Fibroblast of lung (primary cell): ENCODE results near the gene HPDL. TPM values are rescaled to one million over a fixed set of nuclear protein-coding genes. Genes with fewer than 3 reads are reported as not detected.

Experiments
- DNase-seq, 2 donors: peaks; one replicate each; pipeline versions ENCODE4 v3.0.0 to v3.0.0-alpha.2; 2010; ENCODE audit warnings: low read depth in 2 of 2
- H2AFZ ChIP-seq: 2 replicates; pipeline ENCODE4 v1.5.1; 2012; ENCODE audit warnings: low read length, control low read depth, inconsistent platforms
- H3K27ac ChIP-seq: 2 replicates; pipeline ENCODE4 v1.5.1; 2011; ENCODE audit warnings: low read length, control low read depth; ENCODE audit not compliant: insufficient read depth
- H3K27me3 ChIP-seq: 2 replicates; pipeline ENCODE4 v1.5.1; 2011; ENCODE audit warnings: mild to moderate bottlenecking, low read length; ENCODE audit not compliant: control insufficient read depth, insufficient read depth
- H3K36me3 ChIP-seq: 2 replicates; pipeline ENCODE4 v1.5.1; 2011; ENCODE audit warnings: low read length; ENCODE audit not compliant: control insufficient read depth, insufficient read depth
- H3K4me1 ChIP-seq: 2 replicates; pipeline ENCODE4 v1.5.1; 2011; ENCODE audit warnings: low read length; ENCODE audit not compliant: control insufficient read depth, insufficient read depth; ENCODE audit errors: extremely low read depth
- H3K4me2 ChIP-seq: 2 replicates; pipeline ENCODE4 v1.5.1; 2011; ENCODE audit warnings: low read length, control low read depth; ENCODE audit not compliant: insufficient read depth; ENCODE audit errors: extremely low read depth
- H3K4me3 ChIP-seq, 4 experiments: fragments of 200-600 bp in 1 of 4; sonication (generic) in 1 of 4; replicated peaks in 1 of 4; 2 replicates each; pipeline ENCODE4 v1.5.1; 2011 to 2016; ENCODE audit warnings: low read length in 4 of 4, low read depth in 3 of 4, mild to moderate bottlenecking in 3 of 4, control low read depth in 2 of 4, inconsistent platforms in 1 of 4, mixed read lengths in 1 of 4; ENCODE audit not compliant: insufficient read depth in 1 of 4; ENCODE audit errors: control extremely low read depth in 1 of 4
- H3K79me2 ChIP-seq: 2 replicates; pipeline ENCODE4 v1.5.1; 2012; ENCODE audit warnings: mild to moderate bottlenecking, low read length, inconsistent platforms; ENCODE audit not compliant: control insufficient read depth, insufficient read depth
- H3K9ac ChIP-seq: 2 replicates; pipeline ENCODE4 v1.5.1; 2011; ENCODE audit warnings: mild to moderate bottlenecking, low read length, control low read depth; ENCODE audit not compliant: insufficient read depth
- H3K9me3 ChIP-seq: 2 replicates; pipeline ENCODE4 v1.5.1; 2012; ENCODE audit warnings: low read depth, low read length; ENCODE audit not compliant: control insufficient read depth, insufficient read depth
- H4K20me1 ChIP-seq: 2 replicates; pipeline ENCODE4 v1.5.1; 2011; ENCODE audit warnings: low read length; ENCODE audit not compliant: control insufficient read depth, insufficient read depth; ENCODE audit errors: extremely low read depth
- CTCF ChIP-seq, 2 donors: IDR thresholded peaks in 1 of 2; conservative IDR thresholded peaks in 1 of 2; 1 replicate in 1 of 2; 2 replicates in 1 of 2; pipeline ENCODE4 v1.5.1; 2011 to 2012; ENCODE audit warnings: low read length in 2 of 2, control low read depth in 1 of 2, inconsistent platforms in 1 of 2, low read depth in 1 of 2, mild to moderate bottlenecking in 1 of 2
- EZH2 ChIP-seq: IDR thresholded peaks from 2 replicates; pipeline ENCODE4 v1.5.1; 2012; ENCODE audit warnings: low read length, control low read depth, mild to moderate bottlenecking; ENCODE audit errors: missing control alignments
- polyA plus RNA-seq, 2 donors: library from polyadenylated mRNA; depleted of rRNA in 1 of 2; stranded (reverse) in 1 of 2; unstranded in 1 of 2; fragments of >200 nt; gene quantifications; 2 replicates each; pipeline ENCODE4 v1.2.1, GENCODE V29; 2011 to 2012; ENCODE audit warnings: missing spikeins in 1 of 2
- total RNA-seq: library from RNA; depleted of rRNA; stranded (reverse); fragments of >200 nt; gene quantifications from 2 replicates; pipeline ENCODE4 v1.2.1, GENCODE V29; 2014

Gene HPDL
- total and polyA plus RNA-seq, 2 donors (not counting 1 experiment from before 2014, with no cell fraction given), result 0.17 TPM

- H3K4me3 ChIP-seq, result no peak overlapping the region
- no peak for DNase-seq
- no peak overlapping the region for H3K9ac ChIP-seq
- no peak overlapping the region for H3K27ac ChIP-seq
- peaks cover 2% of the 10 kb centered on the region for H3K27me3 ChIP-seq
- H3K9me3 ChIP-seq, result no peaks in the 10 kb centered on the region
- no peaks in the 10 kb centered on the region for H3K4me1 ChIP-seq
- no peak for TF ChIP-seq EZH2
- no peak for TF ChIP-seq CTCF (conservative IDR thresholded peaks at IDR 0.05 in 1 of 2, IDR thresholded peaks at IDR 0.05 in 1 of 2; ENCODE audit: low read depth in 1 of 2, low read length in 2 of 2)
- no peak overlapping the region for H2AFZ ChIP-seq
- H4K20me1 ChIP-seq, result no peaks in the 10 kb centered on the region
- H3K79me2 ChIP-seq, result no peaks in the 10 kb centered on the region
- no peaks in the 10 kb centered on the region for H3K36me3 ChIP-seq
- H3K4me2 ChIP-seq, result no peak overlapping the region
Observed at GRCh38 chr1:45317166-45317565, 9.5 kb upstream of the HPDL start.

GRCh38 chr1:45319761-45320160 lies 6.9 kb upstream of the HPDL start:
- TF ChIP-seq EZH2 (no peak), CTCF (conservative IDR thresholded peaks at IDR 0.05 in 1 of 2, IDR thresholded peaks at IDR 0.05 in 1 of 2; ENCODE audit: low read depth in 1 of 2, low read length in 2 of 2) (no peak)

GRCh38 chr1:45321444-45321843 lies 5.3 kb upstream of the HPDL start:
- H3K9ac ChIP-seq, result no peak overlapping the region
- H3K27me3 ChIP-seq, result peaks cover 2% of the 10 kb centered on the region
- H3K9me3 ChIP-seq, result no peaks in the 10 kb centered on the region
- no peak overlapping the region for H3K27ac ChIP-seq
- H3K79me2 ChIP-seq, result no peaks in the 10 kb centered on the region
- no peak overlapping the region for H3K4me3 ChIP-seq
- no peaks in the 10 kb centered on the region for H4K20me1 ChIP-seq
- no peak overlapping the region for H3K4me2 ChIP-seq
- DNase-seq, result no peak
- no peaks in the 10 kb centered on the region for H3K36me3 ChIP-seq
- no peak overlapping the region for H2AFZ ChIP-seq
- TF ChIP-seq CTCF (conservative IDR thresholded peaks at IDR 0.05 in 1 of 2, IDR thresholded peaks at IDR 0.05 in 1 of 2; ENCODE audit: low read depth in 1 of 2, low read length in 2 of 2), result no peak
- no peak for TF ChIP-seq EZH2
- peaks cover under 1% of the 10 kb centered on the region for H3K4me1 ChIP-seq

More at GRCh38 chr1:45319761-45320160, 6.9 kb upstream of the HPDL start:
- H3K36me3 ChIP-seq, result no peaks in the 10 kb centered on the region
- no peak overlapping the region for H3K27ac ChIP-seq
- no peak for DNase-seq
- H3K4me1 ChIP-seq, result no peaks in the 10 kb centered on the region
- no peak overlapping the region for H2AFZ ChIP-seq
- H4K20me1 ChIP-seq, result no peaks in the 10 kb centered on the region
- H3K4me2 ChIP-seq, result no peak overlapping the region
- H3K79me2 ChIP-seq, result no peaks in the 10 kb centered on the region
- no peak overlapping the region for H3K4me3 ChIP-seq
- no peak overlapping the region for H3K9ac ChIP-seq
- peaks cover 2% of the 10 kb centered on the region for H3K27me3 ChIP-seq
- no peaks in the 10 kb centered on the region for H3K9me3 ChIP-seq
